ELR (cell line): Measurements from ENCODE around the gene FOXD2.

Source experiments
- DNase-seq: peaks from one replicate; pipeline ENCODE4 v3.0.0-alpha.2; 2015; ENCODE audit warnings: low read depth

Gene FOXD2

GRCh38 chr1:47468709-47469389 lies 31.0 kb downstream of the FOXD2 start:
- DNase-seq: no peak

DNA sequence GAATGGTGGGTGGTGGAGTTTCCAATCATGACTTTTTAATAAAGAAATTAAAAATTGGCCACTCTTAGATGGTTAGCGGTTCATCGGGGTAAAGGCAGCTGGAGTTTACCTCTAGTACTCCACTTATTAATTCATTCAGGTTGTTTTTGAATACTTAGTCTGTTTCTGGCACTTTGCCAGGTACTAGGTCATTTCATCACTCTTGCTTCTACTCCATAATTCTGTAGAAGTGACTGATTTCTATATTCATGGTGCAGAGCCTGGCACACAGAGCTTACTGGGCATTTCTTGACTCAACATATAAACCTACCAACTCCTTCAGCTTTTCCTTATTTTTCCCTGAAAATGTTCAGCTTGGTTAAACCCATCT lies 31.5 kb downstream of the FOXD2 start:
- no peak for DNase-seq

DNA sequence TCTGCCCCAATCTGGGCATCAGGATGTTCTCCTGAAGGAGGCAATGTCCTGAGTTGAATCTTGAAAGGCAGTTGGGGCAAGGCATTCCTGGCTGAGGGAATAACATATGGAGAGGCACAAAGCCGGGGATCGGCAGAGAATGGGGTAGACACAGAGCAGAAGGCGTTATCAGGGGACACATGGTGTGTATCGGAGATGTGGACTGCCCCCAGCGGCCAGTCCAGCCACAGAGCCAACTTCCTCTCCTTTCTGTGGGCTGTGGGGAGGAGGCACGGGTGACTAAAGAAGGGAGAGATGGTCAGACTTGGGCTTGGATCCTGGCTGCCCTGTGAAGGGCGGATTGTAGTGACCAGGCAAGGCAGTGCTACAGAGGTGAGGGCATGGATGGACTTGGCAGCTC lies 32.1 kb downstream of the FOXD2 start:
- no peak for DNase-seq

GRCh38 chr1:47471163-47471562 lies 33.3 kb downstream of the FOXD2 start:
- DNase-seq: no peak

DNA sequence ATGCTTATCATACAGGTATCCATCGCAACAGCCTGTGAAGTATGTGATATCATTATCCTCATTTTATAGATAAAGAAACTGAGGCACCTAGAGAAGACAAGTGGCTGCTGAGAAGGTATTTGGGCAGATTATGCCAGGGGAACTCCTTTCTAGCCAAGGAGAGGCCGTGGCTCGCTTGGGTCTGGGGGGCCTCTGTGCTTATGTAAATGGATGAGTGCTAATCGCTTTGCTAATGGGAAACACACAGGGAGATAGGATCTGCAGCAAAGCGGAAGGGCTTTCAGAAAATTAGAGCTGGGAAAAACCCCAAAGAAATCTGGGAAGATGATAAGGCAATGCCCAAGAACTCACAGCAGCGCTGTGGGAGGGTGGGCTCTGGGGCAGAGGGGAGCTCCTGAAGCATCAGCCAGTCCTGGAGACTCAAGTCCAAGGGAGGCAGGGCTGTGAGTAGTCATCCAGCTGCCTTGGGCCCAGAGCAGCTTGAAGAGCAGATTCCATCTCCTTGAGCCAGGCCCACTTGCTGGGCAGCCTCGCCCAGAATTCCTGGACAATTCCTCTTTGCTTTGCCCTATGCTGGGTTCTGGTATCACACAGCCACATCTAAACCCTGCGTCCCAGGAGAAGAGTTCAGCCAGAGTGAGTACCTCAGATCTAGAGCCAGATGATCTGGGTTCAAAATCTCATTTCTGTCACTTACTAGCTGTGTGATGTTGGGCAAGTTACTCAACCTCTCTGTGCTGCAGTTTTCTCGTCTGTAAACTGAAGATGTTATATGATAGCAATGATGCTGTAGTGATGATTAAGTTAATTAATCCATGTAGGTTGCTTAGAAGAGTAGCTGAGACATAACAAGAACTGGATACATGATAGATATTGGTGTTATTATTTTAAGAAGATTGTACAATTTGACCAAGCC lies 36.7 kb downstream of the FOXD2 start:
- no peak for DNase-seq

GRCh38 chr1:47477595-47478080 lies 39.8 kb downstream of the FOXD2 start:
- no peak for DNase-seq

DNA sequence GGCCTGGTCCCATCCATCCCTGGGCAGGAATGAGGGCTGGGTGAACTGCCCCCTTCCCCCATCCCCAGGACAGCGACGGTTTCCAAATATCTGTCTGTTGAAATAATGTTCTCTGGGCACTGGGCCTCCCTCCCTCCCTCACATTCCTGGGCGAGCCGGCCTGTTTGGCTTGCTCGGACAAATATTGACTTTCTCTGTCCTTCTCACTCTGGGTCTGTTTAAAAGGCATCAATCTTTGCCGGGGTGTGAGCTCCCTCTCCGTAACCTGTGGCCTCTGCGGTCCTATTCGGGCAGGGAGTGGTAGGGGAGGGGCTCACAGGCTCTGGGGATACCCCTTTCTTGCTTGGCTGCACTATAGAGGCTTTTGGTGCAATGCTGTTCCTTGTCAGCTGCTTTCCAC lies 40.2 kb downstream of the FOXD2 start:
- DNase-seq: no peak

- DNase-seq: no peak
Observed at GRCh38 chr1:47479664-47480063, 41.8 kb downstream of the FOXD2 start.

DNA sequence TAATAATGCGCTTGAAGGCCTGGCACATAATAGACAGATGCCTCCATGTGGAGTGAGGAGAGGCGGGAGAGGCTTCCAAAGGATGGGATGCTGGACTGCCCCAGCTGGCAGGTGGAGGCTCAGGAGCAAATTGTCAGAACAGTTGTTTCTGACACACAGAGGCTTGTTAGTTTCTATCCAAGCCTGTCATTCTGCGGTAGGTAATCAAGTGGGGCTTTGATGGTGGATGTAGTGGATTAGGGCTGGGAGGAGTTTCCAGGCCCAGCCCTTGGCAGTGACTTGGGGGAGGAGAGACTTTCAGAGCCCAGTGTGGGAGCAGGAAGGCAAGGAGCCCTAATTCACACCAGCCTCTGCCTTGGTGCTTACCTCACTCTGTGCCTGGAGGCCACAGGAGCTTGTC lies 44.1 kb downstream of the FOXD2 start:
- DNase-seq: no peak

- no peak for DNase-seq
Observed at GRCh38 chr1:47482786-47483185, 44.9 kb downstream of the FOXD2 start.

GRCh38 chr1:47483651-47484050 lies 45.8 kb downstream of the FOXD2 start:
- no peak for DNase-seq

DNA sequence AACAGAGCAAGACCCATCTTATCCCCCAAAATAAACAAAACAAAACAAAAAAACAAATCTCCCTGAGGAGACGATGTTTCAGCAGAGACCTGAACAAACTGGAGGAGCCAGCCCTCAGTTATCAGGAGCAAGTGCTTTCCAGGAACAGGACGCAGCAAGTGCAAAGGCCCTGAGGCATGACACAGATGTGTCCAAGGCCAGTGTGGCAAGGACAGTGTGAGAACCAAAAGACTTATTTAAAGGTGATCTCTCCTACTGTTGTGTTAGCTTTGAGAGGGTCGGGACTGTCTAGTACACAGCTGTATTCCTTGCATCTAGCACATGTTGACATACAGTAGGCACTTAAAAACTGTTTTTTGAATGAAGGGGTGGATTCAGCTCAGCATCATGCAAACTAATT lies 48.0 kb downstream of the FOXD2 start:
- no peak for DNase-seq

- DNase-seq: no peak
Observed at GRCh38 chr1:47487332-47487731, 49.5 kb downstream of the FOXD2 start.

DNA sequence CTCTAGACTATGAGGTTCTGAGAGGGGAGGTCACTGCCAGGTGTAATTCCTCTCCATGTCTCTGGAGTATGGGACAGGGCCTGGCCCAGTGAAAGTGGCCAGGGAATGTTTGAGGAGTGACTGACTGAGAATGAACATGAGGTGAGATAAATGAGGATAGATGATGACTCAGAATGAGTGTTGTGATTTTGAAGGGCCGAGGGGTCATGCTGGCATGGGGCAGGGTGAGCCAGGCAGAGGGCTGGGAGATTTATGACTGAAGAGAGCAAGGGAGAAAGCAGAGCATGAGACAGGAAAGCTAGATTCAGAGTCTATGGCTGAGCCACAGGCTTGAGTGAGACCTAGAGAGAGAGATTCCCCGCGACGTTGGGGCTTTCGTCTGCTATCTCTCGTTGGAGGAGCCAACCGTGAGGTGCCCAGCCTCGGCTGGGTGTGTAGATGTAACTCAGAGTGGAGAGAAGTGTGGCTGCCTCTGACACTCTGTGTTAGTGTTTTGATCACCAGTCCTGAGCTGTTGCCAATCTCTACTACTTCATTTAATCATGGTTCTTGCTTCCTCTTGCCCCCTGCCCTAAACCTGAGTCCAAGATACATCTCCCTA lies 50.1 kb downstream of the FOXD2 start:
- peak; percentile 24 for DNase-seq
